ENCODE data around the gene EPHA6. TPM values are rescaled to one million over a fixed set of nuclear protein-coding genes. Genes with fewer than 3 reads are reported as not detected.

The EPHA6 gene
- total and polyA plus RNA-seq, 2 donors (not counting 3 experiments of a cell fraction or from before 2014, with no cell fraction given): not detected

- no peaks in the 10 kb centered on the region for H3K9me1 ChIP-seq (replicated peaks; ENCODE audit: control insufficient read depth, extremely low read depth, insufficient read depth, low read length)
- CTCF ChIA-PET: no interaction called here
- H3K4me3 ChIP-seq (replicated peaks in 1 of 3; ENCODE audit: insufficient read depth in 1 of 3, low read depth in 1 of 3, low read length in 3 of 3): no peak overlapping the region
- intact Hi-C loops (cut with micrococcal nuclease): no loop called here
- FAIRE-seq: no peak
- H3K36me3 ChIP-seq (ENCODE audit: control insufficient read depth in 2 of 2, extremely low read depth in 1 of 2, insufficient read depth in 2 of 2, low read length in 2 of 2): no peaks in the 10 kb centered on the region
- no peak overlapping the region for H3K27ac ChIP-seq (ENCODE audit: insufficient read depth, low read depth, low read length)
- no TSS peak for BruUV-seq (replicated peaks)
- DNase-seq (ENCODE audit: low read depth, low spot score): no peak
- POLR2A ChIA-PET: no interaction called here
- no peak overlapping the region for H3K9ac ChIP-seq (replicated peaks; ENCODE audit: extremely low read depth, insufficient read depth, low read length)
- TF ChIP-seq FOS (IDR thresholded peaks at IDR 0.05; ENCODE audit: borderline replicate concordance, insufficient read depth, low read length) (no peak), EZH2 (IDR thresholded peaks at IDR 0.05; ENCODE audit: borderline replicate concordance, low read depth, low read length, severe bottlenecking) (no peak), MAX (IDR thresholded peaks at IDR 0.05; ENCODE audit: insufficient read depth, insufficient read length) (no peak), CTCF (IDR thresholded peaks at IDR 0.05; ENCODE audit: extremely low read depth in 1 of 2, insufficient read depth in 1 of 2, low read depth in 1 of 2, low read length in 2 of 2) (no peak), JUN (IDR thresholded peaks at IDR 0.05; ENCODE audit: borderline replicate concordance, insufficient read depth, insufficient read length, low read depth) (no peak), POLR2AphosphoS5 (IDR thresholded peaks at IDR 0.05; ENCODE audit: insufficient read depth, low read depth, low read length) (no peak), GATA2 (IDR thresholded peaks at IDR 0.05; ENCODE audit: insufficient read depth, insufficient read length, low read depth, low read length) (no peak), MYC (IDR thresholded peaks at IDR 0.05; ENCODE audit: low read depth, low read length) (no peak), POLR2A (IDR thresholded peaks at IDR 0.05; ENCODE audit: low read depth, low read length) (no peak)
- no peak overlapping the region for H2AFZ ChIP-seq (ENCODE audit: low read depth, low read length)
- dilution Hi-C loops (cut with MboI; ENCODE audit: extremely low pct_ligation_motif_present, low sequenced_read_pairs): no loop called here
- no peaks in the 10 kb centered on the region for H3K4me1 ChIP-seq (ENCODE audit: control insufficient read depth, extremely low read depth, insufficient read depth, low read length)
- H3K9me3 ChIP-seq (replicated peaks; ENCODE audit: control insufficient read depth, insufficient read depth, low read length): peaks cover 2% of the 10 kb centered on the region
- H3K79me2 ChIP-seq (ENCODE audit: control insufficient read depth, insufficient read depth, low read length): no peaks in the 10 kb centered on the region
- H3K27me3 ChIP-seq (ENCODE audit: control insufficient read depth in 2 of 2, insufficient read depth in 2 of 2, low read length in 2 of 2): no peaks in the 10 kb centered on the region
- H4K20me1 ChIP-seq (replicated peaks; ENCODE audit: control insufficient read depth, extremely low read depth, insufficient read depth, low read length): no peaks in the 10 kb centered on the region
- no peak overlapping the region for H3K4me2 ChIP-seq (ENCODE audit: insufficient read depth, low read length)
Observed at GRCh38 chr3:97432914-97433313, 618.5 kb downstream of the EPHA6 start.

All from endothelial cell of umbilical vein (primary cell).